OCI-LY3 (cell line): ENCODE measurements around the gene RXRA.

ENCODE experiments used
- CTCF ChIP-seq: fragments of 200-600, 300-600 bp; sonication (generic); IDR thresholded peaks from 2 replicates; pipeline ENCODE4 v1.5.1; 2014; ENCODE audit warnings: antibody characterized with exemption, low read length, low read depth
- EZH2phosphoT487 ChIP-seq: fragments of 200-600 bp; shearing (Covaris generic); IDR thresholded peaks from 2 replicates; pipeline ENCODE4 v1.6.1; 2018; ENCODE audit warnings: antibody characterized with exemption, mixed run types, low read depth

- TF ChIP-seq CTCF (no peak), EZH2phosphoT487 (no peak)
Observed at GRCh38 chr9:134365115-134365596, 38.9 kb downstream of the RXRA start.
